GM11168 (cell line): Measurements from ENCODE around the gene MRPL28.

ENCODE experiments used
- in situ Hi-C: fragments of 300-500 bp; cut with MboI; formaldehyde crosslinking; loops from one replicate; pipeline ENCODE4 v1.12.0; 2022; ENCODE audit warnings: low sequenced_read_pairs; ENCODE audit not compliant: unreplicated experiment

Gene MRPL28

GRCh38 chr16:324451-325334 is 45.6 kb downstream of the MRPL28 start:
- in situ Hi-C loops, result no loop called here

GRCh38 chr16:324201-324450 is 46.2 kb downstream of the MRPL28 start:
- in situ Hi-C loops, result no loop called here

- in situ Hi-C loops, result no loop called here
Observed at GRCh38 chr16:322476-323143, 47.7 kb downstream of the MRPL28 start.

- in situ Hi-C loops, result no loop called here
Observed at GRCh38 chr16:321532-321931, 48.8 kb downstream of the MRPL28 start.

- in situ Hi-C loops, result no loop called here
Observed at GRCh38 chr16:320206-320605, 50.1 kb downstream of the MRPL28 start.

- in situ Hi-C loops, result no loop called here
Observed at GRCh38 chr16:318628-319027, 51.7 kb downstream of the MRPL28 start.

- in situ Hi-C loops, result no loop called here
Observed at GRCh38 chr16:317583-317982, 52.8 kb downstream of the MRPL28 start.
